A549 (cell line): ENCODE measurements around the gene SMIM10L2A.

ENCODE experiments used
- CHD2 ChIP-seq: fragments of 150-350 bp; IDR thresholded peaks from 2 replicates; pipeline ENCODE4 v1.6.1; 2014; ENCODE audit warnings: low read length; ENCODE audit not compliant: partially characterized antibody
- CTCF ChIP-seq: fragments of >200 bp; sonication (Bioruptor Twin); formaldehyde crosslinking; IDR thresholded peaks from 3 replicates; pipeline ENCODE4 v1.5.1; 2016
- E2F6 ChIP-seq: IDR thresholded peaks from 2 replicates; pipeline ENCODE4 v1.6.1; 2012; ENCODE audit warnings: low read depth, borderline replicate concordance
- FOSL2 ChIP-seq, 2 experiments: fragments of 450-650 bp in 1 of 2; fragments of >200 bp in 1 of 2; sonication (Bioruptor Twin) in 1 of 2; formaldehyde crosslinking; IDR thresholded peaks; 2 replicates each; pipeline versions ENCODE4 v1.5.0 to v1.6.1; 2016 to 2020; ENCODE audit warnings: mild to moderate bottlenecking in 1 of 2, moderate library complexity in 1 of 2
- HDAC2 ChIP-seq: fragments of 200-600 bp; sonication (generic); IDR thresholded peaks from 2 replicates; pipeline ENCODE4 v1.6.1; 2016
- HMGXB4 ChIP-seq: fragments of 250-450 bp; sonication (Bioruptor Pico); IDR thresholded peaks from 2 replicates; pipeline ENCODE4 v1.5.0; 2021; ENCODE audit warnings: mild to moderate bottlenecking, moderate library complexity, borderline replicate concordance
- MAZ ChIP-seq: fragments of 150-350 bp; IDR thresholded peaks from 2 replicates; pipeline ENCODE4 v1.6.1; 2014; ENCODE audit warnings: antibody characterized with exemption, low read depth, low read length, borderline replicate concordance
- PBX3 ChIP-seq: IDR thresholded peaks from 2 replicates; pipeline ENCODE4 v1.6.1; 2012
- POLR2A ChIP-seq: IDR thresholded peaks from 2 replicates; pipeline ENCODE4 v1.6.1; 2012; ENCODE audit warnings: mild to moderate bottlenecking, low read length
- SMC3 ChIP-seq: fragments of >200 bp; sonication (Bioruptor Twin); formaldehyde crosslinking; IDR thresholded peaks from 3 replicates; pipeline ENCODE4 v1.6.1; 2018; ENCODE audit warnings: inconsistent platforms
- TP53 ChIP-seq: fragments of 250-450 bp; sonication (Bioruptor Pico); IDR thresholded peaks from 2 replicates; pipeline ENCODE4 v1.5.0; 2021; ENCODE audit warnings: mild to moderate bottlenecking, moderate library complexity
- ZSCAN20 ChIP-seq: fragments of 250-450 bp; sonication (Bioruptor Pico); IDR thresholded peaks from 2 replicates; pipeline ENCODE4 v1.8.0; 2022; ENCODE audit warnings: mild to moderate bottlenecking, moderate library complexity

GRCh38 chrX:135453381-135453780 lies 31.6 kb downstream of the SMIM10L2A start:
- no peak for TF ChIP-seq FOSL2 (IDR thresholded peaks at IDR 0.05)
- no peak for TF ChIP-seq FOSL2 (CRISPR knock-in tag; IDR thresholded peaks at IDR 0.05)
- TF ChIP-seq CTCF: no peak
- TF ChIP-seq HDAC2: no peak
- no peak for TF ChIP-seq E2F6
- TF ChIP-seq MAZ: no peak
- no peak for TF ChIP-seq CHD2
- no peak for TF ChIP-seq ZSCAN20 (CRISPR knock-in tag)
- no peak for TF ChIP-seq HMGXB4 (CRISPR knock-in tag)
- TF ChIP-seq TP53 (CRISPR knock-in tag): no peak
- no peak for TF ChIP-seq POLR2A
- no peak for TF ChIP-seq SMC3
- no peak for TF ChIP-seq PBX3
